ENCODE data around the gene TRPC4AP.

DNA sequence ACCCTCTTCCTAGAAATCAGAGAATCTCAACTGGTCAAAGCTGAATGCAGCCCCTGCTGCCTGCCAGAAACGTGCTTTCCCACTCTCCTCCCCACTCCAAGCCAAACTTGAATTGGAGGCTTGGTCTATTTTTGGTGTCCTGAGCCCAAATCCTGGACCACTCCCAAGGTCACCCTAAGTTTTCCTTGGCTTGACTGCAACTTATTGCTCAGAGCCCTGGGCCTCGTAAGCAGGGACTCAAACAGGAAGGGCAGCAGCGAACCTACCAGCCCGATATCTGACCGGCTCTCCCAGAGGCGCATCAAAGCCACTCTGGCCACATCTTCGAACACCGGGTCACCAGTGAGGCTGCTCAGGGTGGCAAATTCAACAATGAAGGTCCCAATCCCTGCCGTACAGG is 41.9 kb upstream of the TRPC4AP start:
- TF ChIP-seq EP300 (IDR thresholded peaks at IDR 0.05) (no peak), CTCF (IDR thresholded peaks at IDR 0.05) (no peak)

Measured in upper lobe of left lung (tissue), 4 donors.